Psoas muscle (tissue), 8 donors: ENCODE results near the gene STK10. TPM values are rescaled to one million over a fixed set of nuclear protein-coding genes. Genes with fewer than 3 reads are reported as not detected.

ENCODE experiments used
- ATAC-seq, 4 donors: fragments of 200-7000 bp; cut with Tn5 transposase; one replicate each; pipeline ENCODE4 v1.9.1; 2020; ENCODE audit warnings: moderate library complexity in 3 of 4, mild to moderate bottlenecking in 2 of 4
- DNase-seq, 2 donors: peaks; one replicate each; pipeline ENCODE4 v3.0.0-alpha.2; 2020
- H3K27ac ChIP-seq: fragments of 200-600 bp; one replicate; pipeline ENCODE4 v1.8.0; 2022
- H3K27me3 ChIP-seq, 3 donors: fragments of 200-600 bp in 1 of 3; one replicate each; pipeline versions ENCODE4 v1.6.1 to v1.8.0; 2013 to 2022; ENCODE audit warnings: low read length in 2 of 3, mild to moderate bottlenecking in 2 of 3, moderate library complexity in 1 of 3; ENCODE audit not compliant: insufficient read depth in 3 of 3
- H3K36me3 ChIP-seq, 2 donors: fragments of 200-600 bp in 1 of 2; one replicate each; pipeline versions ENCODE4 v1.6.1 to v1.8.0; 2013 to 2022; ENCODE audit warnings: low read depth in 1 of 2, mild to moderate bottlenecking in 1 of 2, moderate library complexity in 1 of 2; ENCODE audit not compliant: insufficient read depth in 1 of 2
- H3K4me1 ChIP-seq: fragments of 200-600 bp; one replicate; pipeline ENCODE4 v1.8.0; 2022
- H3K4me3 ChIP-seq: fragments of 200-600 bp; one replicate; pipeline ENCODE4 v1.8.0; 2022; ENCODE audit warnings: mild to moderate bottlenecking
- H3K9me3 ChIP-seq: fragments of 200-600 bp; one replicate; pipeline ENCODE4 v1.8.0; 2022
- CTCF ChIP-seq: fragments of 200-600 bp; IDR thresholded peaks from one replicate; pipeline ENCODE4 v1.8.0; 2022; ENCODE audit warnings: antibody characterized with exemption
- WGBS, 3 donors: extraction: QIAGEN DNeasy Blood & Tissue Kit; methylation state at CpG; one replicate each; pipeline versions ENCODE4 v1.1.6 to v1.1.7; 2013; 5-methylcytosine and 5-hydroxymethylcytosine counted together
- intact Hi-C, 2 donors: fragments of 100-400 bp; cut with DNase I; formaldehyde crosslinking; loops; one replicate each; pipeline versions ENCODE4 v1.11.0 to v1.14.2; 2022
- polyA plus RNA-seq, 3 donors: library from polyadenylated mRNA; stranded (reverse); fragments of 200-250 nt; gene quantifications; one replicate each; pipeline ENCODE4 v1.2.3, GENCODE V29; 2013
- total RNA-seq, 4 donors: library from RNA; stranded (reverse); fragmentation: NEBNext Ultra II Directional in 2 of 4; extraction: Animal tissue kit (Norgen Biotek cat#: 25700) in 2 of 4; gene quantifications; one replicate each; pipeline versions ENCODE4 v1.2.1 to v1.2.4, GENCODE V29; 2021 to 2023
- donor health status: healthy with polysubstance abuse.
- donor health status: DM: no; HTN: no; CAD: no; lungs with moderate emphysema.
- donor health status: Bipolar disorder and iron deficiency.
- donor health status: healthy.
- donor health status: DM: yes; HTN: yes; CAD: no.
- donor health status: DM: no; HTN: no; CAD: no.
- donor health status: DM: no; HTN: no; CAD: no.
- donor health status: DM: yes; HTN: yes; CAD: no.

The STK10 gene
- total and polyA plus RNA-seq, 7 donors: 1.9 to 8.6 (median 6.2) TPM

- intact Hi-C loops: no loop called here
- Histone ChIP-seq H3K4me1 (peaks cover 3% of the 10 kb centered on the region), H3K9me3 (no peaks in the 10 kb centered on the region), H3K27me3 (no peaks in the 10 kb centered on the region), H3K36me3 (no peaks in the 10 kb centered on the region), H3K27ac (no peak overlapping the region), H3K4me3 (no peak overlapping the region)
- DNase-seq (no peak), ATAC-seq (no peak)
- WGBS, 3 donors: 89 to 97% (median 93%) methylated on average over 14 of the region's 14 CpGs
- no peak for TF ChIP-seq CTCF
These were observed 86.3 kb downstream of the STK10 start for GRCh38 chr5:172101547-172102217.

DNA sequence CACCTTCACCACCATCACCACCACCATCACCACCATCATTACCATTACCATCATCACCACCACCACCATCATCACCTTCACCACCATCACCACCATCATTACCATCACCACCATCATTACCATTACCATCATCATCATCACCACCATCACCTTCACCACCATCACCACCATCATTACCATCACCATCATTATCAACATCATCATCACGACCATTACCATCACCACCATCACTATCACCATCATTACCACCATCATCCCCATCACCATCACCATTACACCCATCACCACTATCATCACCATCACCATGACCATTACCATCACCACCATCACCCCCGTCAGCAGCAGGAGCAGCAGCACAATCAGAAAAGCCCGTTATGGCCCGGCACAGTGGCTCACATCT is 89.1 kb downstream of the STK10 start:
- no peaks in the 10 kb centered on the region for H3K4me1 ChIP-seq
- H3K36me3 ChIP-seq: peaks cover 0 to 3% of the 10 kb centered on the region in 2 donors
- no peak overlapping the region for H3K27ac ChIP-seq
- WGBS, 3 donors: 98 to 99% (median 99%) methylated on average over 4 of the region's 4 CpGs
- no peak for DNase-seq
- no peak overlapping the region for H3K4me3 ChIP-seq
- TF ChIP-seq CTCF: no peak
- ATAC-seq: no peak
- no peaks in the 10 kb centered on the region for H3K9me3 ChIP-seq
- intact Hi-C loops: no loop called here
- H3K27me3 ChIP-seq: no peaks in the 10 kb centered on the region

DNA sequence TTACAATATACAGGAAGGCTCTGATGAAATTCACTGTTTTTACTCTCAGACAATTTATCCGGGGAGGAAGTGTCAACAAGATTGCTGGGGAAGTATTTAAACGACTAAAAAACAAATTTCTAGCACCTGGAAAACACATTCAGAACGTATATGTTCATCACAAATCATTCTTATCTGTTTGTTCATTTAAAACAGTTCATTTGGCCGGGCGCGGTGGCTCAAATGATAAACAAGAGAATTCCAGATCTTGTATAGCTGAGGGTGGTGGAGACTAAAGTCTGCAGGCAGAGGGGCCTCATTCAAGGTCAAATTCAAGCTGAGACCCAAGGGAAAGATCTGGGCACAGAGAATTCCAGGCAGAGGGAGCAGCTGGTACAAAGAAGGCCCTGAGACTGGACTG is 90.0 kb downstream of the STK10 start:
- ATAC-seq (no peak), DNase-seq (no peak)
- no peak for TF ChIP-seq CTCF
- no peaks in the 10 kb centered on the region for H3K4me1 ChIP-seq
- intact Hi-C loops: no loop called here
- no peak overlapping the region for H3K27ac ChIP-seq
- no peak overlapping the region for H3K4me3 ChIP-seq
- WGBS, 3 donors: 79 to 87% (median 81%) methylated on average over 6 of the region's 6 CpGs
- H3K9me3 ChIP-seq: no peaks in the 10 kb centered on the region
- H3K36me3 ChIP-seq: peaks cover 0 to 3% of the 10 kb centered on the region in 2 donors
- no peaks in the 10 kb centered on the region for H3K27me3 ChIP-seq

DNA sequence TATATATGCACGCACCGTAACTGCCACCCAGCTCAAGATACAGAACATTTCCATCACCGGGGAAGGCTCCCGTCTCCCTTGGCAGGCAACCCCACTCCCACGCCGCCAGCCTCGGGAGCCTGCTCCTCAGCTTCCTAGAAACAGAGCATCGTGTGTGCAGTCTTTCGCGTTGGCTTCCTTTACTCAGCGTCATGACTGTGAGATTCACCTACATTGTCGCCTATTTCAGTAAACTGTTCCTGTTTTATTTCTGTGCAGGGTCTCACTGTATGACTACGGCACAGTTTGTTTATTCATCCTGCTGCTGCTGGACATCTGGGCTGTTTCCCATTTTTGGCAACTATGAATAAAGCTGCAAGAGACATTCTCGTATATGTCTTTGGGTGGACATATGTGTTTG is 90.7 kb downstream of the STK10 start:
- intact Hi-C loops: no loop called here
- H3K4me1 ChIP-seq: no peaks in the 10 kb centered on the region
- H3K27ac ChIP-seq: no peak overlapping the region
- no peaks in the 10 kb centered on the region for H3K9me3 ChIP-seq
- 71 to 75% (median 74%) methylated on average over 14 of the region's 14 CpGs for WGBS, 3 donors
- H3K27me3 ChIP-seq: no peaks in the 10 kb centered on the region
- peaks cover 0 to 3% of the 10 kb centered on the region in 2 donors for H3K36me3 ChIP-seq
- ATAC-seq (no peak), DNase-seq (no peak)
- no peak for TF ChIP-seq CTCF
- H3K4me3 ChIP-seq: no peak overlapping the region
